GM18519 (cell line): Measurements from ENCODE around the gene CARNS1.

Experiments
- ATAC-seq: cut with Tn5 transposase; IDR thresholded peaks from one replicate; pipeline ENCODE4 v1.9.1; 2021; ENCODE audit warnings: mild to moderate bottlenecking, moderate library complexity; ENCODE audit not compliant: unreplicated experiment, low FRiP score

CARNS1 gene

DNA sequence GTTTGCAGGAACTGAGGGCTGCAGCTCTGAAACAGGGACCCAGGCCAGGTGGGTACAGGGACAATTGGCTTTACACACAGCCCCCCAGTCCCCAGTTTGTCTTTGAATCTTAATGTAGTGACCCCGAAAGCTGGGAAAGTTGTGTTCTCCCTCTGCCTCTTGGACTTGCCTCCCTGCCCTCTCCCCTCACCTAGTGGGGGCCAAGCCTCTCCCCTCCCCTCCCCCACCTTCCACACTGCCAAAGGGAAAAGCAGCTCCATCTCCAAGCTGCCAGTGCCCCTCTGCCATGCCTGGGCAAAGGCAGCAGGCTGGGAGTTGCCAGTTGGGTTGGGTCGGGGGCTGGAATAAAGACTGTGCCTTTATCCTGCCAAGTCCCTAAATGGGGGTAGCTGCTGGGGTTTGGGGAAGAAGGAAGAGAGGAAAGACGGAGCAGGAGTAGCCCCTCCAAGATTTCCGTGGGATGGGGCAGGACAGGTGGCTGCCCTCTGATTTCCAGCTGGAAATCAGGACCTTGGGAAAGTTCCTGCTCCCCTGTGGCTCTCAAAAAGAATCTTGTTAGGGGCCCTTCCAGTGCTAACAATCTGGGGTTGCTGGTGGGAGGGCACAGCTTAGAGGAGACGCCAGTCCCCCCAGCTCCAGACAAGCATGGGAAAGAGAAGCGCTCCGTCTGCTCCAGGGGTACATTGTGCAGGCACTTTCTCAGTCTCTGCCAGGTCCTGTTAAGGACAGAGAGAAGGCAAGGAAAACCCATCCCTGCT is 39.2 kb upstream of the CARNS1 start:
- no peak for ATAC-seq

GRCh38 chr11:67376873-67377808 is 38.3 kb upstream of the CARNS1 start:
- ATAC-seq = no peak

- no peak for ATAC-seq
Observed at GRCh38 chr11:67378544-67378943, 36.9 kb upstream of the CARNS1 start.

DNA sequence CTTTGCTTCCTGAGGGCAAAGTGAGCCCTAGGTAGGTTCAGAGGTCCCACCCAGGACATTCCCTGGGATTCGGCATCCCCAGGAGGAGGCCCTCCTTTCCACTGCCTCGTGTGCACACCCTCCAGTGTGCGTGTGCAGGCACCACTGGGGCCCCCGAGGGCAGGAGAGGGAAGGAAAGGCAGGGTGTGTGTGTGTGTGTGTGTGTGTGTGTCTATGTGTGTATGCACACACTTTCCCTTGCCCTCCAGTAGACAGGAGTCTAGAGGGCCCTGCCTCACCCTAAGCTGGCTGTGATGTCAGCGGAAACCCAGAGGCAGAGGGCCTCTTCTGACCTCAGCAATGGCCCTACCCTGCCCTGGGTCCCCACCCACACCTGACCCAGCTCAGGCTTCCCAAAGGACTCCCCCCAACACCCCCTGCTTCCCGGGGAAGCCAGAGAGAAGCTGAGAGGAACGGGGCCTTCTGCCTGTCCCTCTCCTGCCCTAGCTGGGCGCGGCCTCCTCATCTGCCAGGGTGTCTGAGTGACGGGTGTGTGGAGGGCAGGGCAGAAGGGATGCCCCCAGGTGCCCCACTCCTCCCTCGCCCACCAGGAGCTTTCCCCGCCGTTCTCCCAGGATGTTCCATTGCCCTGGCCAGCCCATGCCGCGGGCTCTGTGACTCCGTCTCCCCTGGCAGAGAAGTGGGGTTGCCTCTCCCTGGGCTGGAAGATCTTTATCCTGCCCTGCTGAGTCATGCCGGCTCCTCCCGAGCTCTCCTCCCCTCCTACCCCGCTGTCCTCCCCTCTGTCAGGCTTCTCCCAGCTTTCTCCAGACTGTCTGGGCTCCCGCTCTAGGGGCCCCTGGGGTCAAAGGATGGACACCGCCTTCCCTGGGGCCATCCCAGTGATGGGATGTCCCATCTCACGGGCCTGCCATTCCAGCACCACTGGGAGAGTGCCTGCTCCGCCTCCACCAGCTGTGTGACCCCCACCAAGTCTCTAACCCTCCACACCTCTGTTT is 36.1 kb upstream of the CARNS1 start:
- no peak for ATAC-seq

GRCh38 chr11:67381244-67381972 is 34.1 kb upstream of the CARNS1 start:
- no peak for ATAC-seq

DNA sequence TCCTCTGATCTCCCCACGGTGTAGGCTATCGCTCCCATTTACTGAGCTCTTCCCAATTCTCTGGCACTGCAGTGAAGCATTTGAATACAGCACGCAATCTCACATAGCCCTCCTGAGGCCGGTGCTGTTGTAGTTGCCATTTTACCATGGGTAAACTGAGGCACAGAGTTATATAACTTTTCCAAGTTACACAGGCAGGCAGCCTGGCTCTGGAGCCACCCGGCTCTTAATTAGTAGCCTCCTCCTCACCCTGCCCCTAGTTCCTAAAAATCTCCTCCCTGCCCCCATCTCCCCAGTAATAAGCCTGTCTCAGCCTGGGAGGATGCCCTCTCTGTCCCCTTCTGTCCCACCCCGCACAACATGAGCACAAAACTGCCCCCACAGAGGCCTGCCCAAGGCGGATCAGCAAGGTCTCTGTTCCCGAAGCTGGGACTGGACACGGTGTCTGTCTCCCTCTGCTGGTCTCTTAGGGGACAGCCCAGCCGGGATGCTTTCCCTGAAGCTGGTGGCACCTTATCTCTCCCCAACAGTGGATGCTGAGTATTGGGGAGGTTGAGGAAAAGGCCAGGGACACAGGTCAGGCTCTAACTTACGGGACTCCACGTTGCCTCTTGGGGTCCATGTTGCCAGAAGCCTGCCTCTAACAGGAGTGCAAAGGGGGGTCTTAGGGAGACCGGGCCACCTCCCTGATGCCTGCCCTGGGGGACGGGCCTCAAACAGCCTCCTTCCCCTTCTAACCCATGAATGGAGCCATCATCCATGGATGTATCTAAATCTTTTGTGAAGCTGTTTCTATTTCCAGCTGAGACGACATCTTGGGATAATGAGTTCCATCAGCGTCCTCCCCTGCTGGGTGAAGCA is 33.0 kb upstream of the CARNS1 start:
- ATAC-seq = no peak

GRCh38 chr11:67384851-67385366 is 30.6 kb upstream of the CARNS1 start:
- no peak for ATAC-seq

DNA sequence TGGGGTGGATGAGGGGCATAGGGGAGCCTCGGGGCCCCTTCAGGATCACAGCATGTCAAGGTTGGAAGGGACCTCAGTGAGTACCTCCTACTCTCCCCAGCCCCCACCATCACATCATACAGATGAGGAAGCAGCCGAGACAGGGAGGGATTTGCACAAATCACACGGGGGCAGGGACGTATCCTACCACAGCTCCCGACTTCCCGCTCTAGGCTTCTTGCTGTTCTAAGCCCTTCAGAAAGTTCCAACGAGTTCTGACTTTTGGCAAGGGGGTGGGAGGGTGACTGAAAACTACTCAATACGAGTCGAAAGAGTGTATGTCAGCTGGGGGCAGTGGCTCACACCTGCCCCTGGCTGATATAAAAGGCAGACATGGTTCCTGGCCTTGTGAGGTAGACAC is 28.4 kb upstream of the CARNS1 start:
- ATAC-seq = no peak

DNA sequence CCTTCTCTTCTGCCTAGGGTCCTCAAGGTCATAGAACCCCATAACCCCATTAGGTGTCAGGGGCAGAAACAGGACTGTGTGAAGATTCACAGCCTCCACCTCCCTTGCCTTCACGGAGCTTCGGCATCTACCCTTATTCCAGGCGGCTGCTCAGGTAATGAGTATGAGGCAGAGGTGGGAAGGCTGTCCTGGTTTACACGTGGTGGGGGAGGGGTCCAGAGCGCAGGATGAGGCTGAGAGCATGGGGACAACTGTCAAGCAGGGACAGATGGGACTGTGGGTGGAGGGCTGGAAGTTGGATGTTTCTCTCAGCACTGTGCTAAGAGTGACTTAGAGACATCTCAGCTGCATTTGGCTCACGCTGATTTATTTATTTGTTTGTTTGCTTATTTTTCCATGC is 28.0 kb upstream of the CARNS1 start:
- no peak for ATAC-seq

DNA sequence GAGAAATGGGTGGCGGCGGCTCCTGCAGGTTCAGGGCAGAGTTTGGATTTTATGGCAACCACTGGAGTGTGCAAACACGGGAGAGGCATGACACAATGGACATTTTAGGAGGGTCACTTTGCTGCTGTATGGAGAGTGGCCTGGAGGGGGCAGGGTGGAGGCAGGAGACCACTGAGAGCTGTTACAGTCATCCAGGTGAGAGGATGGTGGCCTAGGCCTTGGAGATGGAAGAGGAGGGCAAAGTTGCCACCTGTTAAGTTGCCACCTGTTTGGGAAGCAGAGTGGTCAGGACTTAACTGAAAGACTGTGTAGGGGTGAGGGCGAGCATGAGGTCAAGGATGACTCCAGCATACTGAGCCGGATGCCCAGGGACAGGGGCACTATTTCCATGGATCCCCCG is 26.0 kb upstream of the CARNS1 start:
- ATAC-seq = no peak

GRCh38 chr11:67390947-67391303 is 24.6 kb upstream of the CARNS1 start:
- ATAC-seq = no peak

DNA sequence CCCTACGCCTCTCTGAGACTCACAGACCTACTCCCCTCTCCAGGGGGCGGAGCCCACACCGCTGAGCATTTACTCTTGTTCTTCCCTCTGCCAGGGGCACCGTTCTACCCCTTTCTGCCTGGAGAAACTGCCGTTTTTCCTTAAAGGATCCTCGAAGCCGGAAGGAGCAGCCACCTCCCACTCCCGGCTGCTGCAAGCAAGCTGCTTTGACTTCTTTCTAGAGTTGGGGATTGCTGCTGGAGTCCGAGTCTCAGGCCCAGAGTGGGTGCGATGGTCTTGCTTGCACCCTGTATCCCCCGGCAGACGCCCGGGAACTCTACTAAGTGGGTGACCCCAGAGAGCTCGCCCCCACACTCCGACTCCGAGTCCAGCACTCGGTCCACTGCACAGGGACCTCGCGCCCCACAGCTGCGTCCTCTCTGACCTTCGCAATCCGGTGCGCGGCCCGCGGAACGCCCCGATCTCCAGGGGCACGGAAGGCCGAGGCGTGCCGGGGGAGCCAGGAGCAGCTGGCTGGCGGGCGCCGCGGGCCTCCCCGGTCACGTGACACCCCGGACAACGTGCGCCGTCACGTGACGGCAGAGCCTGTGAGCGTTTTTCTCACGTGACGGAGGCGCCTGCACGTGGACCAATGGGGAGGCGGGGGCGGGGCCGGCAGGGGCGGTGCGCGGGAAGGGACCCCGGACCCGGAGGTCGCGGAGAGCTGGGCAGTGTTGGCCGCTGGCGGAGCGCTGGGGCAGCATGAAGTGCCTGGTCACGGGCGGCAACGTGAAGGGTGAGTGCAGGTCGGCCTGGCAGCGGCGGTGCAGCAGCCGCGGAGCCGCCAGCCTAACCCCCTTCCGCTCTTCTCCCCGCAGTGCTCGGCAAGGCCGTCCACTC is 23.9 kb upstream of the CARNS1 start, which contains the start of gene RAD9A:
TSS of gene RAD9A (plus strand) at position 683 of the 879 bp plus-strand sequence. CDS start at position 742, 59 bp downstream.
- no peak for ATAC-seq

- ATAC-seq = no peak
Observed at GRCh38 chr11:67392183-67392715, 23.2 kb upstream of the CARNS1 start.

DNA sequence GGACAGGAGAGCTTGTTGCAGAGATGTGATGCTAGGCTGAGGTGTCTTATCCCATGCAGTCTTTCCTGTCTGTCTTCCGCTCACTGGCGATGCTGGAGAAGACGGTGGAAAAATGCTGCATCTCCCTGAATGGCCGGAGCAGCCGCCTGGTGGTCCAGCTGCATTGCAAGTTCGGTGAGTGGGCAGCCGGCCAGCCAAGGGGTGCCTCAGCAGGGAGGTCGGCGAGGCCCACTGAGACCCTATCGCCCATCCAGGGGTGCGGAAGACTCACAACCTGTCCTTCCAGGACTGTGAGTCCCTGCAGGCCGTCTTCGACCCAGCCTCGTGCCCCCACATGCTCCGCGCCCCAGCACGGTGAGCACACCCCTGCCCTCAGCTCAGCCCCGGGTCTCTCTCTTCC is 22.0 kb upstream of the CARNS1 start:
- no peak for ATAC-seq

GRCh38 chr11:67393990-67394389 is 21.5 kb upstream of the CARNS1 start:
- no peak for ATAC-seq

DNA sequence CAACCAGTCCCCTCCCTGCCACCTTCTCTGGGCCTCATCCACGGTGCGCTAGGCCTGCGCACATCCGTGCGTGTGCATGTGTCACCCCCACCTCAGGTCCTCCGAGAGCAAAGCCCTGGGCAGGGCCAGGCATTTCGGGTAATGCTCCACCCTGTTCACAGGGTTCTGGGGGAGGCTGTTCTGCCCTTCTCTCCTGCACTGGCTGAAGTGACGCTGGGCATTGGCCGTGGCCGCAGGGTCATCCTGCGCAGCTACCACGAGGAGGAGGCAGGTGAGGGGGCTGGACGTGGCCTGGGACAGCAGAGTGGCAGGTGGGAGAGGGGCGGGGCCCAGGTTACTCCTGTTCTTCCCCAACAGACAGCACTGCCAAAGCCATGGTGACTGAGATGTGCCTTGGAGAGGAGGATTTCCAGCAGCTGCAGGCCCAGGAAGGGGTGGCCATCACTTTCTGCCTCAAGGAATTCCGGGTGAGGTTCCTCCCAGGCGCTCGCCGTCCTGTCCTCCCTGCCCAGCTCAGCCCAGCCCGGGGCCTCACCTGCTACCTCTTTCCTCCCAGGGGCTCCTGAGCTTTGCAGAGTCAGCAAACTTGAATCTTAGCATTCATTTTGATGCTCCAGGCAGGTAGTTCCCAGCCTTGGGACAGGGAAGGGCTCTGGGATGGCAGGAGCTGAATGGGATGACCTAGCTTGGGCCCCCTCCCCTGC is 19.8 kb upstream of the CARNS1 start:
- no peak for ATAC-seq

GRCh38 chr11:67396259-67396581 is 19.3 kb upstream of the CARNS1 start:
- ATAC-seq = no peak
